Neural progenitor cell (in vitro differentiated cells): ENCODE measurements around the gene LTF.

Experiments used
- EZH2 ChIP-seq: fragments of 200-600 bp; sonication (generic); IDR thresholded peaks from 2 replicates; pipeline ENCODE4 v1.6.1; 2017; ENCODE audit warnings: antibody characterized with exemption, mild to moderate bottlenecking, moderate library complexity
- TF ChIP-seq, protein P1 (sequence below): fragments of 200-600 bp; sonication (generic); IDR thresholded peaks from 2 replicates; pipeline ENCODE4 v1.5.1; 2017; ENCODE audit warnings: antibody characterized with exemption, mild to moderate bottlenecking

DNA sequence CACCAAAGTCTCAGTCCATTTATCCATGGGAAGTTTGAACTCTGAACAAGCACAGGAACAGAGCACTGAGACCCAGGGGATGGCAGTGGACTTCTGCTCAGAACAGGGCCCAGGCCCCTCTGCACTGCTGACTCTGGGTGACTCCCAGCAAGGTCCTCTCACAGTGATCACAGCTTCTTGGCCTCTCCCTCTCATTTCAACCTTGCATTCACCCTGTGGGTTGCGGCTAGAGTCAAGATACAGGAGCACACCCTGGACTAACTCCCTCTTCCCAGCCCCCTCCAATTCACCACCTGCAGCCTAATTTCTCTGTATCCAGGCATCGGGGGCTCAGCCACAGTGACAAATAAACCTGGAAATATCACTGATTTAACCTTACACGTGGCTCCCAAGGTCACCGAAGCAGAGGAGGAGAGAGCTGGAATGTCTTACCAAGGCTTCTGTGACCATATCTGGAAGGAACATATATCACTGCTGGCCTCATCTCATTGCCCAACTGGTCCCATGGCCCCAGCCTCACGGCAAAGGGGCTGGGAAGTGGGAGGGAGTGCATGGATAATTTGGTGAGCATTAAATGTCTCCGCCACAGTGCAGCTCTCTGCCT, 34.3 kb upstream of the LTF start:
- TF ChIP-seq EZH2 = no peak
- TF ChIP-seq, protein P1, sequence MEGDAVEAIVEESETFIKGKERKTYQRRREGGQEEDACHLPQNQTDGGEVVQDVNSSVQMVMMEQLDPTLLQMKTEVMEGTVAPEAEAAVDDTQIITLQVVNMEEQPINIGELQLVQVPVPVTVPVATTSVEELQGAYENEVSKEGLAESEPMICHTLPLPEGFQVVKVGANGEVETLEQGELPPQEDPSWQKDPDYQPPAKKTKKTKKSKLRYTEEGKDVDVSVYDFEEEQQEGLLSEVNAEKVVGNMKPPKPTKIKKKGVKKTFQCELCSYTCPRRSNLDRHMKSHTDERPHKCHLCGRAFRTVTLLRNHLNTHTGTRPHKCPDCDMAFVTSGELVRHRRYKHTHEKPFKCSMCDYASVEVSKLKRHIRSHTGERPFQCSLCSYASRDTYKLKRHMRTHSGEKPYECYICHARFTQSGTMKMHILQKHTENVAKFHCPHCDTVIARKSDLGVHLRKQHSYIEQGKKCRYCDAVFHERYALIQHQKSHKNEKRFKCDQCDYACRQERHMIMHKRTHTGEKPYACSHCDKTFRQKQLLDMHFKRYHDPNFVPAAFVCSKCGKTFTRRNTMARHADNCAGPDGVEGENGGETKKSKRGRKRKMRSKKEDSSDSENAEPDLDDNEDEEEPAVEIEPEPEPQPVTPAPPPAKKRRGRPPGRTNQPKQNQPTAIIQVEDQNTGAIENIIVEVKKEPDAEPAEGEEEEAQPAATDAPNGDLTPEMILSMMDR = no peak
